ENCODE results near the gene NPTN. TPM values are rescaled to one million over a fixed set of nuclear protein-coding genes. Genes with fewer than 3 reads are reported as not detected.

Gene NPTN
- total RNA-seq, 3 donors from 2014 or later (not counting 1 experiment from before 2014, with no cell fraction given) = 37.9 to 46.9 (median 46.4) TPM

- Mint-ChIP-seq H3K4me1 (peaks cover 0 to 11% of the 10 kb centered on the region in 2 donors), H3K9me3 (no peaks in the 10 kb centered on the region), H3K27ac (peak overlapping the region in 1 of 2 donors; percentile 24), H3K4me3 (no peak overlapping the region), H3K36me3 (peaks cover 9% of the 10 kb centered on the region), H3K27me3 (ENCODE audit: low read depth in 2 of 2) (no peaks in the 10 kb centered on the region)
- TF ChIP-seq, protein P1, sequence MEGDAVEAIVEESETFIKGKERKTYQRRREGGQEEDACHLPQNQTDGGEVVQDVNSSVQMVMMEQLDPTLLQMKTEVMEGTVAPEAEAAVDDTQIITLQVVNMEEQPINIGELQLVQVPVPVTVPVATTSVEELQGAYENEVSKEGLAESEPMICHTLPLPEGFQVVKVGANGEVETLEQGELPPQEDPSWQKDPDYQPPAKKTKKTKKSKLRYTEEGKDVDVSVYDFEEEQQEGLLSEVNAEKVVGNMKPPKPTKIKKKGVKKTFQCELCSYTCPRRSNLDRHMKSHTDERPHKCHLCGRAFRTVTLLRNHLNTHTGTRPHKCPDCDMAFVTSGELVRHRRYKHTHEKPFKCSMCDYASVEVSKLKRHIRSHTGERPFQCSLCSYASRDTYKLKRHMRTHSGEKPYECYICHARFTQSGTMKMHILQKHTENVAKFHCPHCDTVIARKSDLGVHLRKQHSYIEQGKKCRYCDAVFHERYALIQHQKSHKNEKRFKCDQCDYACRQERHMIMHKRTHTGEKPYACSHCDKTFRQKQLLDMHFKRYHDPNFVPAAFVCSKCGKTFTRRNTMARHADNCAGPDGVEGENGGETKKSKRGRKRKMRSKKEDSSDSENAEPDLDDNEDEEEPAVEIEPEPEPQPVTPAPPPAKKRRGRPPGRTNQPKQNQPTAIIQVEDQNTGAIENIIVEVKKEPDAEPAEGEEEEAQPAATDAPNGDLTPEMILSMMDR (IDR thresholded peaks at IDR 0.05) = no peak
- peaks cover 72% of the 10 kb centered on the region for H3K36me3 ChIP-seq (ENCODE audit: control insufficient read depth, insufficient read depth, low read length)
- ATAC-seq = no peak
- no peaks in the 10 kb centered on the region for H3K9me3 ChIP-seq (ENCODE audit: control insufficient read depth, insufficient read depth, low read length)
- intact Hi-C loops (cut with micrococcal nuclease) = no loop called here
- no peak overlapping the region for H3K27ac ChIP-seq (ENCODE audit: low read length)
- no peak overlapping the region for H3K4me3 ChIP-seq (ENCODE audit: low read length)
- H3K4me1 ChIP-seq (ENCODE audit: control insufficient read depth, insufficient read depth, low read length) = no peaks in the 10 kb centered on the region
- 64% methylated on average over 7 of the region's 7 CpGs for WGBS (ENCODE audit: insufficient coverage)
- no peak for DNase-seq
- H3K27me3 ChIP-seq (ENCODE audit: control insufficient read depth, insufficient read depth, low read length) = no peaks in the 10 kb centered on the region
Measured at GRCh38 chr15:73570355-73571032, 62.7 kb downstream of the NPTN start.

GRCh38 chr15:73569361-73569760 is 63.8 kb downstream of the NPTN start:
- H3K9me3 ChIP-seq (ENCODE audit: control insufficient read depth, insufficient read depth, low read length) = no peaks in the 10 kb centered on the region
- Mint-ChIP-seq H3K36me3 (peaks cover 9% of the 10 kb centered on the region), H3K27me3 (ENCODE audit: low read depth in 2 of 2) (no peaks in the 10 kb centered on the region), H3K4me3 (no peak overlapping the region), H3K9me3 (no peaks in the 10 kb centered on the region), H3K27ac (no peak overlapping the region), H3K4me1 (peaks cover 0 to 14% of the 10 kb centered on the region in 2 donors)
- DNase-seq (no peak), ATAC-seq (no peak)
- no peaks in the 10 kb centered on the region for H3K4me1 ChIP-seq (ENCODE audit: control insufficient read depth, insufficient read depth, low read length)
- intact Hi-C loops (cut with micrococcal nuclease) = no loop called here
- H3K36me3 ChIP-seq (ENCODE audit: control insufficient read depth, insufficient read depth, low read length) = peaks cover 73% of the 10 kb centered on the region
- 99% methylated on average over 3 of the region's 3 CpGs for WGBS (ENCODE audit: insufficient coverage)
- H3K4me3 ChIP-seq (ENCODE audit: low read length) = no peak overlapping the region
- TF ChIP-seq, protein P1 (IDR thresholded peaks at IDR 0.05) = no peak
- no peak overlapping the region for H3K27ac ChIP-seq (ENCODE audit: low read length)
- no peaks in the 10 kb centered on the region for H3K27me3 ChIP-seq (ENCODE audit: control insufficient read depth, insufficient read depth, low read length)

GRCh38 chr15:73568564-73569280 is 64.5 kb downstream of the NPTN start:
- Mint-ChIP-seq H3K9me3 (no peaks in the 10 kb centered on the region), H3K4me3 (no peak overlapping the region), H3K4me1 (peaks cover 0 to 20% of the 10 kb centered on the region in 2 donors), H3K27ac (no peak overlapping the region), H3K27me3 (ENCODE audit: low read depth in 2 of 2) (no peaks in the 10 kb centered on the region), H3K36me3 (peaks cover 9% of the 10 kb centered on the region)
- Histone ChIP-seq H3K36me3 (ENCODE audit: control insufficient read depth, insufficient read depth, low read length) (peaks cover 76% of the 10 kb centered on the region), H3K4me1 (ENCODE audit: control insufficient read depth, insufficient read depth, low read length) (no peaks in the 10 kb centered on the region), H3K9me3 (ENCODE audit: control insufficient read depth, insufficient read depth, low read length) (no peaks in the 10 kb centered on the region), H3K27ac (ENCODE audit: low read length) (no peak overlapping the region), H3K4me3 (ENCODE audit: low read length) (no peak overlapping the region), H3K27me3 (ENCODE audit: control insufficient read depth, insufficient read depth, low read length) (no peaks in the 10 kb centered on the region)
- DNase-seq = no peak
- ATAC-seq = no peak
- intact Hi-C loops (cut with micrococcal nuclease) = no loop called here
- 98% methylated on average over 5 of the region's 7 CpGs for WGBS (ENCODE audit: insufficient coverage)
- TF ChIP-seq, protein P1 (IDR thresholded peaks at IDR 0.05) = no peak
